ENCODE measurements around the gene SLC22A7. TPM values are rescaled to one million over a fixed set of nuclear protein-coding genes. Genes with fewer than 3 reads are reported as not detected.

SLC22A7 gene
- total RNA-seq, 1 donor from 2014 or later: not detected

DNA sequence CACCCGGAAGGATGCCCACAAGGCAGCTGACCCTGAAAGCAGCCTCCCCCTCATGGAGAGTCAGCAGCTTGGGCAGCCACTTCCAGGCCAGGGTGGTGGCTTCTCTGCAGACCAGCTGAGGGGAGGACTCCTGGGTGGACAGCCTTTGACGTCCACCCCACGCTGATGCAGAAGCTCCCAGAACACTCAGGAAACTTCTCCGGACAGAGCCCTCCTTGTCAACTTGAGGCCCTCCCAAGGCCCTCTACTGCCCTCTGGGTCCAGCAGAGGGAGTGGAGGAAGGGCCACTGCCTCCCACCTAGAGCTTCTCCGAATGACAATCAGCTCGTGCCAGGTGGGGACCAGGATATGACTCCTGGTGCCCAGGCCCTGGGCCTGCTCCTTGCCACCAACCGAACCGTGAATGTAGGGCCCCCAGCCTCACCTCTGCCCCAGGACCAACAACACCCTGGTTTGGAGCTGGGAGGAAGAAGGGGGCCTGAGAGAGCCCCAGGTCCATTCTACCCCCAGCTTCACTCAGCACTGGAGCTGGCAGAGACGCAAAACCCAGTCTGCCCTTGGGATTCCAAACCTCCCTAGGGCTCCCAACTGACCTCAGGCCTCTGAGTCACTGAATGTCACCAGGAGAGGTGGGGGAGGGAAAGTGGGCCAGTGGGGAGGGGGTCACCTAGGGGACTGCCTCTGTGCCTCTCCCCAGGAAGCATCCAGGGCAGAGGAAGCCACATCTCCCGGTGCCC lies 10.9 kb upstream of the SLC22A7 start:
- Mint-ChIP-seq H3K9me3 (no peaks in the 10 kb centered on the region), H3K27ac (no peak overlapping the region), H3K36me3 (no peaks in the 10 kb centered on the region), H3K27me3 (ENCODE audit: low read depth) (peaks cover 40% of the 10 kb centered on the region), H3K4me3 (no peak overlapping the region), H3K4me1 (no peaks in the 10 kb centered on the region)
- DNase-seq (ENCODE audit: low spot score in 2 of 2, unreplicated experiment in 2 of 2): no peak
- TF ChIP-seq, protein P1, sequence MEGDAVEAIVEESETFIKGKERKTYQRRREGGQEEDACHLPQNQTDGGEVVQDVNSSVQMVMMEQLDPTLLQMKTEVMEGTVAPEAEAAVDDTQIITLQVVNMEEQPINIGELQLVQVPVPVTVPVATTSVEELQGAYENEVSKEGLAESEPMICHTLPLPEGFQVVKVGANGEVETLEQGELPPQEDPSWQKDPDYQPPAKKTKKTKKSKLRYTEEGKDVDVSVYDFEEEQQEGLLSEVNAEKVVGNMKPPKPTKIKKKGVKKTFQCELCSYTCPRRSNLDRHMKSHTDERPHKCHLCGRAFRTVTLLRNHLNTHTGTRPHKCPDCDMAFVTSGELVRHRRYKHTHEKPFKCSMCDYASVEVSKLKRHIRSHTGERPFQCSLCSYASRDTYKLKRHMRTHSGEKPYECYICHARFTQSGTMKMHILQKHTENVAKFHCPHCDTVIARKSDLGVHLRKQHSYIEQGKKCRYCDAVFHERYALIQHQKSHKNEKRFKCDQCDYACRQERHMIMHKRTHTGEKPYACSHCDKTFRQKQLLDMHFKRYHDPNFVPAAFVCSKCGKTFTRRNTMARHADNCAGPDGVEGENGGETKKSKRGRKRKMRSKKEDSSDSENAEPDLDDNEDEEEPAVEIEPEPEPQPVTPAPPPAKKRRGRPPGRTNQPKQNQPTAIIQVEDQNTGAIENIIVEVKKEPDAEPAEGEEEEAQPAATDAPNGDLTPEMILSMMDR (IDR thresholded peaks at IDR 0.05; ENCODE audit: unreplicated experiment): no peak

DNA sequence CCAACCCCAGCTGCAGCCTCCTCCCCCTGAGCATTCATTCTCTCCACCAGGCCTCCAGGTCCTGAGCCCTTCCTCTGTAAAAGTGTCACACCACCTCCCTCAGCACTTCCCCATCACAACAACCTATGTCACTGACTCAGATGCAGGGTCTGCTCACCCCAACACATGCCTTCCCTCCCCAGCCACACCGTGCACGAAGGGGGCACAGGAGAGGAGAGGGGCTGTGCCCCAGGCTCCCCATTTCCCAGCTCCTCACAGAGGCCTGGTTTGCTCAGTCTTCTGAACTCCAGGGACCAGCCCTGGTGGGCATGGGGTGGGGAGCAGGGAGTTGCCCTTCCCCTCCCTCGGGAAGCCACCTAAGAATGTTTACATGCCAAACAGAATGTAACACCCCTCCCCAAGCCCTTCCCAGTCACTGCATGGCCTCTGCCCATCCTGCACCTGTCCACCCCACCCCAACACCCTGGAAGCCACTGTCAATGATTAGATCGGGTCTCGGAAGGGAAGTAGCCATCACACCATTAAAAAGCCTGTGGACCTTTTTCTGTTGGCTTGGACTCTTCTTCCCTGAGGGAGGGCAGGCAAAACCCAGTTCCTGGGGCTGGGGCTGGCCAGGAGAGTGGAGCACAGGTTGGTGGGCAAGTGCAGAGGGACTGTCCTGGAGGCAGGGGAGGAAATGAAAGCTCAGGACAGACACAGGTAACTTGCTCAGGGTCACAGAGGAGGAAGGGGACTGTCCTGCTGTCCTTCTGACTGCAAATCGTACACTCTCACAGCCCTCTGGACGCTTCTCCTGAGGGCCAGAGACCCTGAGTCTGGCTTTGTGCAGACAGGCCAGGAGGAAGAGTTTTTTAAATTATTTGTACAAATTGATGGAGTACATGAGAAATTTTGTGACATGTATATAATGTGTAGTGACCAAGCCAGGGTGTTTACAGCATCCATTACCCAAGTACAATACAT lies 10.1 kb upstream of the SLC22A7 start:
- Mint-ChIP-seq H3K4me1 (no peaks in the 10 kb centered on the region), H3K4me3 (no peak overlapping the region), H3K9me3 (no peaks in the 10 kb centered on the region), H3K27ac (no peak overlapping the region), H3K27me3 (ENCODE audit: low read depth) (peaks cover 34% of the 10 kb centered on the region), H3K36me3 (no peaks in the 10 kb centered on the region)
- TF ChIP-seq, protein P1 (IDR thresholded peaks at IDR 0.05; ENCODE audit: unreplicated experiment): no peak
- DNase-seq (ENCODE audit: low spot score in 2 of 2, unreplicated experiment in 2 of 2): no peak

DNA sequence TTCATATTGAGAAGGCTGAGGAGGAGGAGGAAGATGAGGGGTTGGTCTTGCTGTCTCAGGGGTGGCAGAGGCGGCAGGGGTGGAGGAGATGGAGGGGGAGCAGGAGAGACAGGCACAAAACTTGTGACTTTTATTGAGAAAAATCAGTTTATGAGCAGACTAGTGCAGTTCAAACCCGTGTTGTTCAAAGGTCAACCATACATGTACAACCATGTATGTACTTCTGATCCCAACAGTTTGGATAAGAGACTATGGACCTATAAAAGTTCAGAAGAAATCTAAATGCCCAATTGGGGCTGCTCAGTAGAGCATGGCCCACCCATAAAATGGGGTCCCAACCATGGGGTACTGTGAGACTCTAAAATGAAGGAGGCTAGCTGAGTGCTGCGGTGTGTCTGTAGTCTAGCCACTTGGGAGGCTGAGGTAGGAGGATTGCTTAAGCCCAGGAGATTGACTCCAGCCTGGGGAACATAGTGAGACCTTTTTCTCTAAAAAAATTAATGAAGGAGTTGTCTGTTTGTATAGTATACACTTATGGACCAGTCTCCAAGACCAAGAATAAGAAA lies 7.6 kb upstream of the SLC22A7 start:
- peaks cover 25% of the 10 kb centered on the region for H3K27me3 Mint-ChIP-seq (ENCODE audit: low read depth)
- H3K9me3 Mint-ChIP-seq: no peaks in the 10 kb centered on the region
- H3K27ac Mint-ChIP-seq: no peak overlapping the region
- H3K4me1 Mint-ChIP-seq: no peaks in the 10 kb centered on the region
- TF ChIP-seq, protein P1 (IDR thresholded peaks at IDR 0.05; ENCODE audit: unreplicated experiment): no peak
- DNase-seq (ENCODE audit: low spot score in 2 of 2, unreplicated experiment in 2 of 2): no peak
- H3K4me3 Mint-ChIP-seq: no peak overlapping the region
- no peaks in the 10 kb centered on the region for H3K36me3 Mint-ChIP-seq

DNA sequence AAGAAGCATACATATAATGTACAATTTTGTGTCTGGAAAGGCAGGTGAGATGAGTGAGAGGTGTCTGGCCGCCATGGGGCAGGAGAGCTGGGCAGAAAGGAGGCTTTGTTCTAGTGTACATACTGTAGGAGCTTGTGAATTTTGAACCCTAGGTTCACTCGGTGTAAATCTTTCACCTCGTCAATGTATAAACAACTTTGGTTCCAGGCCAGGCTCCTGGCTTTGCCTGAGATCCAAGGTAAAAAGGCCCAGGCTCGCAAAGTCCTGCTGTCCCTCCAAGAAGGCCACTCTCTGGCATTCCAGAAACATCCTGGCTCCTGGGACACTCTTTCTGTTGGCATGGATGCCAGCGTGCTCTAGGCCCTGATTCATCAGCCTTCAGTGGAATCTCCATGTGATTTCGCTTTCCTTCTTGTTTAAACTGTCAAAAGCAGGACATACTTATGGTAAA lies 7.1 kb upstream of the SLC22A7 start:
- no peaks in the 10 kb centered on the region for H3K36me3 Mint-ChIP-seq
- no peak for DNase-seq (ENCODE audit: low spot score in 2 of 2, unreplicated experiment in 2 of 2)
- TF ChIP-seq, protein P1 (IDR thresholded peaks at IDR 0.05; ENCODE audit: unreplicated experiment): no peak
- H3K4me3 Mint-ChIP-seq: no peak overlapping the region
- no peaks in the 10 kb centered on the region for H3K9me3 Mint-ChIP-seq
- H3K27me3 Mint-ChIP-seq (ENCODE audit: low read depth): peaks cover 20% of the 10 kb centered on the region
- no peaks in the 10 kb centered on the region for H3K4me1 Mint-ChIP-seq
- no peak overlapping the region for H3K27ac Mint-ChIP-seq

DNA sequence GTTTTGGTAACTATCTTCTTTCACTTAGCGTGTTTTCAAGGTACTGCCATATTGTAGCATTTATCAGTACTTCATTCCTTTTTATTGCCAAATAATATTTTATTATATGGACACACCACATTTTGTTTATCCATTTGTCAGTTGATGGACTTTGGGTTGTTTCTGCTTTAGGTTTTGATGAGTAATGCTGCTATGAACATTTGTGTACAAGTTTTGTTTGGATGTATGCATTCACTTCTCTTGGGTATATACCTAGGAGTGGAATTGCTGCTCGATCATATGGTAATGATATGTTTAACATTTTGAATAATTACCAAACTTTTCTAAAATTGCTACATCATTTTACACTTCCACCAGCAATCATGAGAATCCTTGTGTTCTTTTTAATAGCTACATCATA lies 6.4 kb upstream of the SLC22A7 start:
- Mint-ChIP-seq H3K9me3 (no peaks in the 10 kb centered on the region), H3K27ac (no peak overlapping the region), H3K4me3 (no peak overlapping the region), H3K36me3 (no peaks in the 10 kb centered on the region), H3K27me3 (ENCODE audit: low read depth) (peaks cover 16% of the 10 kb centered on the region), H3K4me1 (no peaks in the 10 kb centered on the region)
- TF ChIP-seq, protein P1 (IDR thresholded peaks at IDR 0.05; ENCODE audit: unreplicated experiment): no peak
- no peak for DNase-seq (ENCODE audit: low spot score in 2 of 2, unreplicated experiment in 2 of 2)

All from mesothelial cell of epicardium (in vitro differentiated cells).